Panc1 (cell line): ENCODE results near the gene PRM3.
A peak's percentile ranks its signal among the peaks of the same experiment; 100 is the strongest.

Experiments
- POLR2AphosphoS5 ChIP-seq: IDR thresholded peaks from 2 replicates; pipeline ENCODE4 v1.6.1; 2012; ENCODE audit warnings: mild to moderate bottlenecking, low read depth, low read length, moderate library complexity
- SIN3A ChIP-seq: IDR thresholded peaks from 2 replicates; pipeline ENCODE4 v1.6.1; 2012; ENCODE audit warnings: low read depth, mild to moderate bottlenecking, low read length, moderate library complexity, borderline replicate concordance; ENCODE audit not compliant: insufficient read depth
- TF ChIP-seq, protein P1 (sequence below): fragments of 450-650 bp; IDR thresholded peaks from 2 replicates; pipeline ENCODE4 v1.5.1; 2017; ENCODE audit warnings: mild to moderate bottlenecking

DNA sequence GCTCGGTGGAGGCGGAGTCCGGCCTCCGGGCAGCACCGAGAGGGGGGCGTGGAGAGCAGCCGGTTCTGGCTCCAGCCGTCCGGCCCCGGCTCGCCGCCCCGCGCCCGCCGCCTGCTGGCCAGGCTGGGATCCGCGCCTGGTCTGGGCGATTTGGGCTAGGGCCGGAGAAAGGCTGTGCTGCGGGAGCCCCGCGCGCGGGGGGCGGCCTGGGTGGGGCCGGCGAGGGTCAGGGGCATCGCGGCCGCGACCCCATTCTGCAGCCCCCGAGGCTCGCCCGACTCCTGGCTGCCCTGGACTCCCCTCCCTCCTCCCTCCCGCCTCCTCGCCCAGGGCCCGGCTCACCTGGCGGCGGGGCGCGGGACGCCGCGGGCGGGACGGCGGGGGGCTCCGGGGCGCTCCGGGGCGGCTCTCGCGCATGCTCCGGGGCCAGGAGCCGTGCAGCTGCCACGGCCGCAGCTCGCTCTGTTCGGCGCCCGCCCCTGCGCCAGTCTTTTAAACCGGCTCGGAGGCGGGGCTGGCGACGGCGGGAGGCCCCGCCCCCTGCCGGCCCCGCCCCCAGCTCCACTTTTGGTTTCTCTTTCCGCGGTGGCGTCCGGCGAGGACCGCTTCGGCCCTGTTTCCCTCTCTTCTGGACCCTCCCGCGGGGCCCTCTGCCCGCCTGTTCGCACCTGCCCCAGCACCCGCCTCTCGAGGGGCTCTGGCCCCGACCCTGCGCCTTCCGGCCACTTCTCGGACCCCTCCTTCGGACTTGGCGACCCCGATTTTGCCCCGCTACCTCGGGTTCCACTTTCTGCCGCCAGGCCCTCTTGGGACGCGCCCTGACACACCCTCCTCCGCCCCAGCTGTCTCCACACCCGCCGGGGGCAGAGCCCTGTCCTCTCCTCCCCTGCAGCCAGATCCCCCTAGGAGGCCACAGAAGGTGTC is 17.4 kb downstream of the PRM3 start, which contains the start of gene SOCS1:
- TF ChIP-seq POLR2AphosphoS5 (peak; percentile 97), SIN3A (peak; percentile 70; the same call in 1 of the 2 replicates)
- TF ChIP-seq, protein P1, sequence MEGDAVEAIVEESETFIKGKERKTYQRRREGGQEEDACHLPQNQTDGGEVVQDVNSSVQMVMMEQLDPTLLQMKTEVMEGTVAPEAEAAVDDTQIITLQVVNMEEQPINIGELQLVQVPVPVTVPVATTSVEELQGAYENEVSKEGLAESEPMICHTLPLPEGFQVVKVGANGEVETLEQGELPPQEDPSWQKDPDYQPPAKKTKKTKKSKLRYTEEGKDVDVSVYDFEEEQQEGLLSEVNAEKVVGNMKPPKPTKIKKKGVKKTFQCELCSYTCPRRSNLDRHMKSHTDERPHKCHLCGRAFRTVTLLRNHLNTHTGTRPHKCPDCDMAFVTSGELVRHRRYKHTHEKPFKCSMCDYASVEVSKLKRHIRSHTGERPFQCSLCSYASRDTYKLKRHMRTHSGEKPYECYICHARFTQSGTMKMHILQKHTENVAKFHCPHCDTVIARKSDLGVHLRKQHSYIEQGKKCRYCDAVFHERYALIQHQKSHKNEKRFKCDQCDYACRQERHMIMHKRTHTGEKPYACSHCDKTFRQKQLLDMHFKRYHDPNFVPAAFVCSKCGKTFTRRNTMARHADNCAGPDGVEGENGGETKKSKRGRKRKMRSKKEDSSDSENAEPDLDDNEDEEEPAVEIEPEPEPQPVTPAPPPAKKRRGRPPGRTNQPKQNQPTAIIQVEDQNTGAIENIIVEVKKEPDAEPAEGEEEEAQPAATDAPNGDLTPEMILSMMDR = peak; percentile 98
